Measurements from ENCODE around the gene RGS9. TPM values are rescaled to one million over a fixed set of nuclear protein-coding genes. Genes with fewer than 3 reads are reported as not detected.

RGS9 gene
- total and polyA plus RNA-seq, 2 of the 13 experiments (the other 11 are each of a cell fraction or from before 2014, with no cell fraction given): 0.44 to 0.74 TPM

- in situ Hi-C loops (cut with HindIII; ENCODE audit: extremely low pct_ligation_motif_present, low pct_unique_long_range_greater_than_20kb): no loop called here
- WGBS (ENCODE audit: low lambda C conversion rate): 9% methylated on average over 4 of the region's 4 CpGs
- H3K27ac ChIP-seq (ENCODE audit: extremely low read length, insufficient read depth, low read length): no peak overlapping the region
- no peaks in the 10 kb centered on the region for H3K9me3 ChIP-seq (ENCODE audit: low read length)
- peaks cover under 1 to 19% of the 10 kb centered on the region in 2 experiments; a peak in 1 of 5 replicates for H3K27me3 ChIP-seq (ENCODE audit: control insufficient read depth in 1 of 2, insufficient read depth in 2 of 2, low read length in 2 of 2)
- FAIRE-seq (no peak), DNase-seq (ENCODE audit: low spot score) (no peak), ATAC-seq (no peak)
- H3K4me3 ChIP-seq (replicated peaks in 1 of 3; ENCODE audit: insufficient read depth in 1 of 3, low read depth in 2 of 3, low read length in 3 of 3): no peak overlapping the region
- 0 out of 2 replicates have a peak, but pooled peaks cover 5% of the 10 kb centered on the region for H3K4me1 ChIP-seq (ENCODE audit: insufficient read depth, low read length)
- no peak overlapping the region for H3K9ac ChIP-seq (ENCODE audit: insufficient read depth, low read depth, low read length)
- CTCF ChIA-PET (ENCODE audit: low intra/inter-chr PET ratio, low total read pairs): no interaction called here
- no peaks in the 10 kb centered on the region for H3K36me3 ChIP-seq (replicated peaks in 1 of 2; ENCODE audit: control insufficient read depth in 1 of 2, insufficient read depth in 2 of 2, low read length in 2 of 2)
- intact Hi-C loops (cut with micrococcal nuclease; ENCODE audit: unreplicated experiment): no loop called here
- H3K79me2 ChIP-seq (ENCODE audit: insufficient read depth, low read length): no peaks in the 10 kb centered on the region
- POLR2A ChIA-PET: no interaction called here
- no peak overlapping the region for H3K4me2 ChIP-seq (ENCODE audit: low read depth, low read length)
- H4K20me1 ChIP-seq (ENCODE audit: insufficient read depth, low read length): no peaks in the 10 kb centered on the region
- no TSS peak for BruUV-seq (replicated peaks)
- H2AFZ ChIP-seq (ENCODE audit: low read length): no peak overlapping the region
- TF ChIP-seq NAIF1 (CRISPR knock-in tag; IDR thresholded peaks at IDR 0.05; ENCODE audit: borderline replicate concordance): no peak
- no peak for TF ChIP-seq MLX (CRISPR knock-in tag; IDR thresholded peaks at IDR 0.05)
- no peak for TF ChIP-seq ZNF207 (IDR thresholded peaks at IDR 0.05; ENCODE audit: borderline replicate concordance)
- no peak for TF ChIP-seq ZBTB44 (CRISPR knock-in tag; IDR thresholded peaks at IDR 0.05)
- TF ChIP-seq PHF21A (CRISPR knock-in tag; IDR thresholded peaks at IDR 0.05): no peak
- no peak for TF ChIP-seq HNRNPUL1 (IDR thresholded peaks at IDR 0.05; ENCODE audit: low read depth, low read length)
- TF ChIP-seq ZNF329 (CRISPR knock-in tag; IDR thresholded peaks at IDR 0.05; ENCODE audit: low read depth): no peak
- TF ChIP-seq ZNF644 (CRISPR knock-in tag; IDR thresholded peaks at IDR 0.05; ENCODE audit: low read depth): no peak
- no peak for TF ChIP-seq HNF4A (CRISPR knock-in tag; IDR thresholded peaks at IDR 0.05)
- no peak for TF ChIP-seq MTF2 (CRISPR knock-in tag; IDR thresholded peaks at IDR 0.05; ENCODE audit: borderline replicate concordance)
- TF ChIP-seq SIX4 (CRISPR knock-in tag; IDR thresholded peaks at IDR 0.05): no peak
- no peak for TF ChIP-seq ZNF83 (CRISPR knock-in tag; IDR thresholded peaks at IDR 0.05; ENCODE audit: borderline replicate concordance)
- no peak for TF ChIP-seq TCF12 (IDR thresholded peaks at IDR 0.05)
- TF ChIP-seq TCF12 (CRISPR knock-in tag; IDR thresholded peaks at IDR 0.05): no peak
- TF ChIP-seq ZNF569 (CRISPR knock-in tag; IDR thresholded peaks at IDR 0.05; ENCODE audit: borderline replicate concordance): no peak
- TF ChIP-seq ZNF512B (CRISPR knock-in tag; IDR thresholded peaks at IDR 0.05; ENCODE audit: borderline replicate concordance): no peak
- no peak for TF ChIP-seq ZBTB2 (CRISPR knock-in tag; IDR thresholded peaks at IDR 0.05; ENCODE audit: low read depth)
Observed at GRCh38 chr17:65218261-65218660, 81.1 kb downstream of the RGS9 start.

Measured in HepG2 (cell line).